ENCODE data around the gene AVP. TPM values are rescaled to one million over a fixed set of nuclear protein-coding genes. Genes with fewer than 3 reads are reported as not detected.

The AVP gene
- polyA plus RNA-seq, 2 of the 4 experiments (the other 2 are of a cell fraction) = not detected

- ChIA-PET POLR2A (no interaction called here), CTCF (interaction anchor here (0.7 to 3.5 kb wide), 7 partner anchors 8 to 56 kb away, joined by 3 to 18 read pairs (median 3); no protein-coding TSS in a partner anchor)
- H3K4me3 ChIP-seq = no peak overlapping the region
- TF ChIP-seq POLR2A (IDR thresholded peaks at IDR 0.05; ENCODE audit: low read length) (no peak), REST (IDR thresholded peaks at IDR 0.05) (no peak), ZFP36 (IDR thresholded peaks at IDR 0.05; ENCODE audit: borderline replicate concordance, partially characterized antibody) (no peak), HOXB13 (CRISPR knock-in tag; IDR thresholded peaks at IDR 0.05; ENCODE audit: low read depth) (no peak), CHD2 (IDR thresholded peaks at IDR 0.05; ENCODE audit: low read length, partially characterized antibody) (no peak), CBX8 (IDR thresholded peaks at IDR 0.05) (no peak), PBX3 (IDR thresholded peaks at IDR 0.05) (no peak), HOXA7 (CRISPR knock-in tag; IDR thresholded peaks at IDR 0.05) (no peak), ELK1 (IDR thresholded peaks at IDR 0.05; ENCODE audit: low read depth, low read length) (no peak), NPAS2 (CRISPR knock-in tag; IDR thresholded peaks at IDR 0.05; ENCODE audit: borderline replicate concordance) (no peak), CHD4 (IDR thresholded peaks at IDR 0.05; ENCODE audit: borderline replicate concordance) (no peak), ATOH8 (CRISPR knock-in tag; IDR thresholded peaks at IDR 0.05; ENCODE audit: low read depth) (no peak), SMC3 (IDR thresholded peaks at IDR 0.05) (no peak), POLR2AphosphoS2 (conservative IDR thresholded peaks at IDR 0.05; ENCODE audit: low read length) (no peak), RFX5 (IDR thresholded peaks at IDR 0.05) (no peak)
- no peaks in the 10 kb centered on the region for H3K4me1 ChIP-seq
- ATAC-seq (no peak), DNase-seq (ENCODE audit: low read depth in 1 of 2, low spot score in 1 of 2) (no peak), FAIRE-seq (no peak)
- WGBS (ENCODE audit: missing lambda C conversion rate) = 91% methylated on average over 21 of the region's 23 CpGs
- no peak overlapping the region for H3K4me2 ChIP-seq
- H3K9me3 ChIP-seq = no peaks in the 10 kb centered on the region
- no peak overlapping the region for H3K27ac ChIP-seq
Observed at GRCh38 chr20:3109350-3110302, 25.1 kb upstream of the AVP start.

- FAIRE-seq = no peak
Observed at GRCh38 chr20:3107464-3108025, 23.0 kb upstream of the AVP start.

More at GRCh38 chr20:3107464-3108025, 23.0 kb upstream of the AVP start:
- H3K4me3 ChIP-seq = no peak overlapping the region
- no peak overlapping the region for H3K4me2 ChIP-seq
- POLR2A ChIA-PET = no interaction called here
- no peak for TF ChIP-seq HEYL (CRISPR knock-in tag; IDR thresholded peaks at IDR 0.05)
- no peak for TF ChIP-seq ELK1 (IDR thresholded peaks at IDR 0.05; ENCODE audit: low read depth, low read length)
- TF ChIP-seq NFE2L2 (conservative IDR thresholded peaks at IDR 0.05; ENCODE audit: low read length) = no peak
- TF ChIP-seq ZFP36 (IDR thresholded peaks at IDR 0.05; ENCODE audit: borderline replicate concordance, partially characterized antibody) = no peak
- TF ChIP-seq KDM5A (IDR thresholded peaks at IDR 0.05) = no peak
- H3K4me1 ChIP-seq = peaks cover 6% of the 10 kb centered on the region; the same call in 1 of the 3 replicates
- CTCF ChIA-PET = interaction anchor here (3.5 to 14.7 kb wide), 2 partner anchors 10 to 54 kb away, joined by 18 to 108 read pairs; no protein-coding TSS in a partner anchor
- 96% methylated on average over 11 of the region's 12 CpGs for WGBS (ENCODE audit: missing lambda C conversion rate)
- no peak overlapping the region for H3K27ac ChIP-seq
- H3K9me3 ChIP-seq = no peaks in the 10 kb centered on the region
- ATAC-seq = no peak
- DNase-seq (ENCODE audit: low read depth in 1 of 2, low spot score in 1 of 2) = no peak

Measured in A549 (cell line).